ENCODE measurements around the gene C1orf167.

Gene C1orf167

GRCh38 chr1:11788549-11789053 is 26.6 kb downstream of the C1orf167 start:
- no peak for TF ChIP-seq CTCF (IDR thresholded peaks at IDR 0.05; ENCODE audit: low read depth, low read length, missing control alignments)

DNA sequence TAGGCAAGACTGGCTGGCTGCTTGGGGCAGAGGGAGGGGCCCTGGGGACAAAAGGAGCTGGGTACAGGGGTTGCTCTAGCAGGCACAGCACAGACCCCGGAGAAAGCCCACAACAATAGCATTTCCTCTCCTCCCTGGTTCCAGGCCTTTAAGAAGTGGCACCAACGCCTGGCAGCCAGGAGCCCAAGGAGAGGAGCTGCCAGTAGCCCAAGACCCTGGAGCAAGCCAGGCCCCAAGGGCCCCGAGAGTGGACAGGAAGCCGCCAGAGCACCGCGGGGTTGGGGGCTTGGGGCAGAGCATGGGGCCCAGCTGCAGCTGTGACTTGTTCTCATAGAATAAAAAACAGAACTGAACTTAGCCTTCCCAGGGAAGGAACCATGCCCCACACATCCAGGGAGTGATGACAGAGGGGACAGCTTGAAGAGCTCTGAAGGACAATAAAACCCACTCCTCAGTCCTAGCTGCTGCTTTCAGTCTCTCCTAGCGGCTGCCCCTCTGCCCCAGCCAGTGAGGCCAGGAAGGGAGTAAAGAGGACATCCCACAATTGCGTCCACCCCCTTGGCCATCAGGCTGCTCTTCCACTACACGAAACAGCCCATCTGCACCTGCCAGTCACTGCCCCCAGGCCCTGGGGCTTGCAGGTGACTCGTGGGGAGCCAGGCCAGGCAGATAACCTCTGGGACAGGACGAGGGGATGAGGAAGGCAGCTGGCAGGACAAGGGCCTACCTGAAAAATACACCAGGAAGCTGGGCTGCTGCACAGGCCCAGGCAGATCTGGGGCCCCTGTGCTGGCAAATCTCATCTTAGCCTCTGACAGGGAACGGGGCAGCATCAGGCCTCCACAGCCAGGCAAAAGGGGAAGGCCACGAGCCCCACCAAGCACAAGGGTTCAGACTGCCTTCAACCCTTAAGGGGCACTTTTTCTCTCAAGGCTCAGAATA is 27.4 kb downstream of the C1orf167 start:
- DNase-seq (ENCODE audit: extremely low read depth, low read depth), result no peak

More at GRCh38 chr1:11788549-11789053, 26.6 kb downstream of the C1orf167 start:
- DNase-seq (ENCODE audit: extremely low read depth, low read depth), result no peak
- H3K4me3 ChIP-seq (replicated peaks; ENCODE audit: low read depth, low read length), result no peak overlapping the region

GRCh38 chr1:11790101-11790879 is 28.3 kb downstream of the C1orf167 start:
- TF ChIP-seq CTCF (IDR thresholded peaks at IDR 0.05; ENCODE audit: low read depth, low read length, missing control alignments), result no peak
- H3K4me3 ChIP-seq (replicated peaks; ENCODE audit: low read depth, low read length), result no peak overlapping the region
- DNase-seq (ENCODE audit: extremely low read depth, low read depth), result no peak

More for the DNA sequence above, 27.4 kb downstream of the C1orf167 start:
- no peak for TF ChIP-seq CTCF (IDR thresholded peaks at IDR 0.05; ENCODE audit: low read depth, low read length, missing control alignments)
- H3K4me3 ChIP-seq (replicated peaks; ENCODE audit: low read depth, low read length), result no peak overlapping the region

GRCh38 chr1:11790880-11791715 is 29.1 kb downstream of the C1orf167 start:
- DNase-seq (ENCODE audit: extremely low read depth, low read depth), result peak; percentile 79
- no peak for TF ChIP-seq CTCF (IDR thresholded peaks at IDR 0.05; ENCODE audit: low read depth, low read length, missing control alignments)
- no peak overlapping the region for H3K4me3 ChIP-seq (replicated peaks; ENCODE audit: low read depth, low read length)

DNA sequence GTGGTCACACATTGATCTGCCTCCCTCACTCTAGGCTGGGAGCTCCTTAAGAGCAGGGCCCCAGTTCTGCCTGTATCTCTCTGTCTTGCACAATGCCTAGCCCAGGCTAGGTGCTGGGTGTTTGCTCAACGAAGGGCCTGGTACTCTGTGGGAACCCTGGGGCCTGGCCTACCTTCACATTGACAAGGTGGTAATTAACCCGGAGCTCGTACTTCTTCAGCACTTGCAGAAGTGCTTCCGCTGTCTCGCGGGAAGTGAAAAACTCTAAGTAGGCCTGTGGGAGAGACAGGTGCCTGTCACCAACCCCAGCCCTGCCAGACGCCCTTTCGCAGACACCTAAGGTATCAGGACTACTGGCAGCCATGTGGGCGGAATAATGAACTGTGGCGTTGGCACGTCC is 30.1 kb downstream of the C1orf167 start:
- no peak overlapping the region for H3K4me3 ChIP-seq (replicated peaks; ENCODE audit: low read depth, low read length)
- DNase-seq (ENCODE audit: extremely low read depth, low read depth), result no peak
- no peak for TF ChIP-seq CTCF (IDR thresholded peaks at IDR 0.05; ENCODE audit: low read depth, low read length, missing control alignments)

DNA sequence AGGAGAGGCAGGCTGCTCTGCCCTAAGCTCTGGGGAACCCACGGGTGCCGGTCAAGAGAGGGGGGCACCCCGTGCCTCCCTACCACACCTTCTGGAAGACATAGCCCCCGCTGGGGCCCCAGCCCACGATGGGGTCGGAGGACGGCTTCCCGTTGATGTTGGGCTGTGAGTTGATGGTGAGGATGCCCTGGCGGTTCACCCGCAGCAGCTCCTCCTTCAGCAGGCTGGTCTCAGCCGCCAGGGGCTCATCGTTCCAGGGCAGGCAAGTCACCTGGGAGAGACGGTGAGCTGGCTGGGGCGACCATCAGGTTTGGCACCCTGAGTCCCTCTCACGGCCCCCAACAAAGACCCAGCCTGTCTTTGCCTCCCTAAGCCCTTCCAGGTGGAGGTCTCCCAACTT is 31.8 kb downstream of the C1orf167 start:
- no peak overlapping the region for H3K4me3 ChIP-seq (replicated peaks; ENCODE audit: low read depth, low read length)
- TF ChIP-seq CTCF (IDR thresholded peaks at IDR 0.05; ENCODE audit: low read depth, low read length, missing control alignments), result no peak
- DNase-seq (ENCODE audit: extremely low read depth, low read depth), result no peak
